ENCODE results near the gene GNAZ. TPM values are rescaled to one million over a fixed set of nuclear protein-coding genes. Genes with fewer than 3 reads are reported as not detected.

Gene GNAZ
- total and polyA plus RNA-seq, 2 of the 8 experiments (the other 6 are each of a cell fraction or from before 2014, with no cell fraction given), result 6.6 to 9.6 TPM

DNA sequence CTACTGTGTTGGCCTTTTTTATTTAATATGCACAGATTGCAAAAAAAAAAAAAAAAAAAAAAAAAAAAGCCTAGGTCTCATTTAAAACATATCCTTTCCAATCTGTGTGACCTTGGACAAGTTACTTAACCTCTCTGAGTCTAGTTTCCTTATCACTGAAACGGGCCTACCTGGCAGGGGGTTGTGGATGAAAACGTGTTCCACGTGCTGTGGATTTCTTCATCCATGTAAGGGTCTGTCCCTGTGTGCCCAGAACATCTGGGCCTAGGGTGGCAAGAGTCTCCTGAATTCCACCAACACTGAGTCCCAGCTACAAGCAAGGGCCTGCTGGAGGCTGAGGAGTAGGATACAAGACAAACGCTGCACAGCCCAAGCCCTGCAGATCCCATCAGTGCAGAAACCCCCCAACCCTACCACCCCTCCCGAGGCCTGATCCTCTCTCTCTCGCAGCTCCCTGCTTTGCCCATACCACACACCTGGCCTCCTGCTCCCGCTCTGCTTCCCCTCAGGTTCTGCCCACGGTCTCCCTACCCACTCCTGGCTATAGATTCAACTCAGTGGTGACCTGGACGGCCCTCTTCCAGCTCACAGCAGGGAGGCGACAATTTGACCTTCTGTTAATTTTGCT is 4.7 kb upstream of the GNAZ start (continued):
- TF ChIP-seq GABPA (IDR thresholded peaks at IDR 0.05; ENCODE audit: borderline replicate concordance, insufficient read depth, low read length), result no peak
- TF ChIP-seq SIX5 (IDR thresholded peaks at IDR 0.05; ENCODE audit: low read depth, low read length), result no peak
- no peak for TF ChIP-seq HDAC2 (IDR thresholded peaks at IDR 0.05; ENCODE audit: borderline replicate concordance in 1 of 2, low read depth in 2 of 2, low read length in 2 of 2)
- no peak for TF ChIP-seq SAP30 (IDR thresholded peaks at IDR 0.05; ENCODE audit: insufficient read depth, insufficient replicate concordance, low read length)
- TF ChIP-seq RNF2 (IDR thresholded peaks at IDR 0.05; ENCODE audit: borderline replicate concordance, low read depth, low read length, missing control alignments, poor library complexity, severe bottlenecking), result no peak
- no peak for TF ChIP-seq POU5F1 (IDR thresholded peaks at IDR 0.05; ENCODE audit: low read depth, low read length)
- no peak for TF ChIP-seq GTF2F1 (IDR thresholded peaks at IDR 0.05; ENCODE audit: borderline replicate concordance, low read depth, low read length)
